HepG2 (cell line): Measurements from ENCODE around the gene VEZF1. TPM values are rescaled to one million over a fixed set of nuclear protein-coding genes. Genes with fewer than 3 reads are reported as not detected.

Experiments
- ATF5 ChIP-seq: sonication (generic); formaldehyde crosslinking; IDR thresholded peaks from 2 replicates; pipeline ENCODE4 v1.4.0; 2020; ENCODE audit warnings: mild to moderate bottlenecking, low read depth, missing genetic modification reagents
- GATA4 ChIP-seq: sonication (generic); IDR thresholded peaks from 2 replicates; pipeline ENCODE4 v1.6.1; 2016; ENCODE audit warnings: antibody characterized with exemption, low read depth, borderline replicate concordance
- HNF1A ChIP-seq, 2 experiments: sonication (generic) in 1 of 2; formaldehyde crosslinking in 1 of 2; IDR thresholded peaks; 2 replicates each; pipeline versions ENCODE4 v1.4.0 to v1.6.1; 2016 to 2020; ENCODE audit warnings: borderline replicate concordance in 1 of 2, low read depth in 1 of 2, mild to moderate bottlenecking in 1 of 2, missing genetic modification reagents in 1 of 2
- KDM3A ChIP-seq: IDR thresholded peaks from 2 replicates; pipeline ENCODE4 v1.6.1; 2018; ENCODE audit warnings: low read depth, missing compliant biosample characterization
- NCOA5 ChIP-seq: sonication (generic); formaldehyde crosslinking; IDR thresholded peaks from 2 replicates; pipeline ENCODE4 v1.4.0; 2020; ENCODE audit warnings: missing genetic modification reagents
- TARDBP ChIP-seq: sonication (generic); formaldehyde crosslinking; IDR thresholded peaks from 2 replicates; pipeline ENCODE4 v1.8.0; 2022; ENCODE audit warnings: mild to moderate bottlenecking, missing genetic modification reagents
- TBX3 ChIP-seq: fragments of 450-650 bp; IDR thresholded peaks from 2 replicates; pipeline ENCODE4 v1.6.1; 2017; ENCODE audit warnings: antibody characterized with exemption, mild to moderate bottlenecking, inconsistent platforms, borderline replicate concordance
- TIGD3 ChIP-seq: sonication (generic); formaldehyde crosslinking; IDR thresholded peaks from 2 replicates; pipeline ENCODE4 v1.5.1; 2020; ENCODE audit warnings: mild to moderate bottlenecking, missing genetic modification reagents, borderline replicate concordance
- U2AF2 ChIP-seq: fragments of 200-400 bp; formaldehyde crosslinking; IDR thresholded peaks from 2 replicates; pipeline ENCODE4 v1.6.1; 2017; ENCODE audit warnings: low read depth, mild to moderate bottlenecking, low read length
- ZNF609 ChIP-seq: sonication (generic); formaldehyde crosslinking; IDR thresholded peaks from 2 replicates; pipeline ENCODE4 v1.4.0; 2020; ENCODE audit warnings: mild to moderate bottlenecking, missing genetic modification reagents, borderline replicate concordance
- ZNF770 ChIP-seq: sonication (generic); formaldehyde crosslinking; IDR thresholded peaks from 2 replicates; pipeline ENCODE4 v1.5.0; 2020; ENCODE audit warnings: mild to moderate bottlenecking, missing genetic modification reagents
- ZNF775 ChIP-seq: sonication (generic); formaldehyde crosslinking; IDR thresholded peaks from 2 replicates; pipeline ENCODE4 v1.4.0; 2020; ENCODE audit warnings: missing genetic modification reagents, mild to moderate bottlenecking, moderate library complexity, borderline replicate concordance
- polyA plus RNA-seq, 8 experiments: library from polyadenylated mRNA; depleted of rRNA in 3 of 8; stranded (reverse) in 7 of 8; unstranded in 1 of 8; fragments of >200 nt; fragmentation: Illumina TruSeq in 4 of 8; extraction: Trizol in 4 of 8; gene quantifications; 2 replicates each; pipeline versions ENCODE4 v1.2.1 to v1.2.3, GENCODE V29; 2011 to 2016; ENCODE audit warnings: low read depth in 4 of 8, missing spikeins in 1 of 8, mixed read lengths in 1 of 8; ENCODE audit not compliant: insufficient read depth in 1 of 8
- total RNA-seq, 5 experiments: library from RNA; depleted of rRNA; stranded (reverse); fragments of >200 nt; fragmentation: Illumina TruSeq; extraction: Trizol; gene quantifications; 2 replicates each; pipeline ENCODE4 v1.2.3, GENCODE V29; 2016; ENCODE audit warnings: low read depth in 1 of 5

The VEZF1 gene
- total and polyA plus RNA-seq, 2 of the 13 experiments (the other 11 are each of a cell fraction or from before 2014, with no cell fraction given) = 45.9 to 49.7 TPM

- TF ChIP-seq GATA4 (no peak), U2AF2 (no peak), ZNF775 (CRISPR knock-in tag) (no peak; the same call in 1 of the 2 replicates), TARDBP (CRISPR knock-in tag) (no peak), NCOA5 (CRISPR knock-in tag) (no peak), ZNF609 (0 out of 2 replicates have a peak, but pooled peaks have one; percentile 37), HNF1A (IDR thresholded peaks at IDR 0.05; ENCODE audit: low read depth) (no peak), HNF1A (CRISPR knock-in tag; IDR thresholded peaks at IDR 0.05; ENCODE audit: borderline replicate concordance) (peak; percentile 21; the same call in 1 of the 2 replicates), ZNF770 (CRISPR knock-in tag) (no peak), TBX3 (no peak), KDM3A (CRISPR knock-in tag) (no peak), ATF5 (CRISPR knock-in tag) (no peak), TIGD3 (CRISPR knock-in tag) (no peak)
Measured at GRCh38 chr17:57993471-57994365, 5.7 kb upstream of the VEZF1 start (continued).
